Measurements from ENCODE around the gene TGFB2.

- TF ChIP-seq CTCF (IDR thresholded peaks at IDR 0.05; ENCODE audit: poor library complexity, severe bottlenecking) (no peak), POLR2AphosphoS5 (IDR thresholded peaks at IDR 0.05) (no peak), REST (IDR thresholded peaks at IDR 0.05; ENCODE audit: borderline replicate concordance) (no peak), TAF1 (IDR thresholded peaks at IDR 0.05; ENCODE audit: low read depth) (no peak), SMC3 (conservative IDR thresholded peaks at IDR 0.05; ENCODE audit: poor library complexity) (no peak)
Measured at GRCh38 chr1:218394416-218394815, 49.3 kb downstream of the TGFB2 start.

Measured in neural cell (in vitro differentiated cells).